GM19468 (cell line): Measurements from ENCODE around the gene ZFP92.

Experiments
- ATAC-seq: cut with Tn5 transposase; IDR thresholded peaks from one replicate; pipeline ENCODE4 v1.9.1; 2021; ENCODE audit warnings: mild to moderate bottlenecking, moderate library complexity, moderate number of reproducible peaks; ENCODE audit not compliant: unreplicated experiment; ENCODE audit errors: extremely low read depth

ZFP92 gene

DNA sequence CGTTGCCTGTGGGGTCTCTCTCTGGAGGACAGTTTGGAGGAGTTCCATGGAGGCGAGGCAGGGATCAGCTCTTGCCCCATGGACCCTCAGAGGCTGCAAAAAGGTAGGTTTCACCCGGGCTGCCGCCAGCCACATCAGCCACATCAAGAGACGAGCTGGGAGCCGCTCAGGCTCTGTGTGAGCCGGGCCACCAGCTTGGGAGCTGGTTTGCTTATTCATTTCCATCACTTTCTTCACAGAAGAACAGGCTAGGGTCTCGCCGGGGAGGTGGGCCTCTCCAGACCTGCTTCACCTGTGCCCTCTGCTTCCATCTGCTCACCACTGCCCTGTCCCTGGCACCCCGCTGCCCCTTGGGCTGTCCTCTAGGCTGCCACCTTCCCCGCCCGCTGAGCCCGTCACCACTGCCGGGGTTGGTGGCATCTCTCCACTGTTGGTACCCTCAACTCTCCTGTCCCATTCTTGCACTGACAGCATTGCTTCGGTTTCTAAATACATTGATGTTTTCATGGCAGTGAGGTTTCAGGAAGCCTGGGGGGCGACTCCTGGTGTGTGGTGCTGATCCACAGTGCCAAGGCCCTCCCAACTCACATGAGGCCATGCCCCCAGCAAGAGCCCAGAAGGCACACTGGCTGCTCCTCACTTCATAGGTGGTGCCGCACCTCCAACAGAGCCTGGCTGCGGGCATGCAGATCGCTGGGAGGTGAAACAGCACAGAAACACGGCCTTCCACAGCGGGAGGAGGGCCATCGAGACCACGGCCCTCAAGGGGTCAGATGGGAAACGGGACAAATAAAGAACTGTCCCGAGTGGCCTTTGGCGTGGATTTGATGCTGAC lies 39.1 kb downstream of the ZFP92 start:
- ATAC-seq, result no peak

GRCh38 chrX:153450949-153451277 lies 39.6 kb downstream of the ZFP92 start:
- no peak for ATAC-seq

DNA sequence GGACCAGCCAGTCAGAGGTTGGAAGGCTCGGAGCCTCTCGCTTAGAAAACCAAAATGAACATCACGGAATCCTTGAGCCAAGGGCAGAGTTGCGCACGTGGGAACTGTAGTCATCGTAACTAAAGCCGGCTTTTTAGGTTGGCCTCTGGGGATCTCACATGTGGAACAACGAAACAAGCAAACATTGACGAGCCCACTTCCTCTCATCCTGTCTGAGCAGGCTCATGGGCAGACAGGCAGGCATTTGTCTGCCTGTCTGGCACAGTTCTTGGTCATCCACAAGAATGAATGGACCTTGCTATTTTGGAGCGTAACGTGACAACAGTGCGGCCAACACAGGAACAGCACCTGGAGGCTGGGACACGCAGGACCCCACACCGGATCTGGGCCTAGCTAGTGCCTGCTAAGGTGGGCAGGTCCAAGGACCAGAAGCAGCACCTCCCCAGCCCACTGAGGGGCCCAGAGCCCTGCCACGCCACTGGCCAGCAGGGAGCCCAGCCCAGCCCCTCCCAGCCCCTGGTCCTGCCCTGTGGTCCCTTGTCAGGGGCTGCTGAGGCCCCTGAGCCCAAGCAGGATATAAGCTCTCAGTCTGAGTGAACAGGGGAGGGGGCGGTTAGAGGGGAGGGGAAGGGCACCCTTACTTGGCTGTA lies 43.8 kb downstream of the ZFP92 start:
- ATAC-seq, result no peak

- ATAC-seq, result no peak
Observed at GRCh38 chrX:153455571-153455970, 44.3 kb downstream of the ZFP92 start.

DNA sequence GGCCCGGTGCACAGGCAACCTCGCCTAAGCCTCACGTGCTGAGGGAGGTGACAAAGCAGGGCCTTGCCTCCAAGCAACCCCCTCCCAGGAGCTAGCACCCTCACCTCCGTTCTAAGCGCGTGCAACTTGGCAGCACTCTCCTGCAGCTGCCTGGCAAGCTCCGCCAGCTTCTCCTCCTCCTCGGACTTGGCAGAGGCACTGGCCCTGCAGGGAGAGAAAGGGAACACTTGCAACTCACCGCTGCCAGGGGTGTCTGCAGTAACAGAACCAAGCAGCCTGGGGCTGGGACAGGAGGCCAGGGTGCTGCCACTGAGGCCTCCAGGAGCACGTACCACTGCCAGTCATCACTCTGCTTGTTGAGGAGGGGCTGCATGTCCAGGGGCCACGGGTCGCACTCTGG lies 44.9 kb downstream of the ZFP92 start:
- ATAC-seq, result no peak

GRCh38 chrX:153456704-153457103 lies 45.4 kb downstream of the ZFP92 start:
- ATAC-seq, result no peak

- ATAC-seq, result no peak
Observed at GRCh38 chrX:153457136-153457825, 46.0 kb downstream of the ZFP92 start.

DNA sequence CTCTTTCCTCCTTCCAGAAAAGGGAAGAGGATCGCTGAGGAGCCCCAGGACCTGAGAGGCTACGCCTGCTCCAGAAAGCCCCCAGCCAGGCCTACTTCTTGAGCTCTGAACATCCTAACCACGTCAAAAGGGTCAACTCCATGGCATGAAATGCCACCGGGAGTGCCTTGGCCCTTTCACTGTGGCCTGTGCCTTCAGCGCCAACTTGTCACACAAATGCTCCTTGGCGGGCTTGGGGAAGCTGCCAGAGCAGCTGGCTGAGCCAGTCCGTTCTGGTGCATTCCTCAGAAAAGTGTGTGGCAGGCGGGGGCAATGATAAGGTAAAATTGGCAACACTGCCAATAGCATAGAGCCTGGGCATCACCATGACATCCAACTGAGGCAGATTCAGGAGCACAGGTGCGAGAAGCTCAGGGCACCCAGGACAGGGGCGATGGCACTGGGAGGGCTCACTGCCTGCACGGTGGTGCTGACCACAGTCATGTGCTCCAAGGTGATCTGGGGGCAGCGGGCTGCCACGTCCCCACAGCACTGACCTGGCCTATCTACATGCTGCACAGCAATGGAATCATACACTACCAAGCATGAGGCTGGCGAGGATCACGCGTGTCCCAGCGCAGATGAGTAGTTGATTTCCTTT lies 46.7 kb downstream of the ZFP92 start:
- no peak for ATAC-seq

GRCh38 chrX:153458476-153458875 lies 47.2 kb downstream of the ZFP92 start:
- ATAC-seq, result no peak

- ATAC-seq, result no peak
Observed at GRCh38 chrX:153459986-153460385, 48.7 kb downstream of the ZFP92 start.

DNA sequence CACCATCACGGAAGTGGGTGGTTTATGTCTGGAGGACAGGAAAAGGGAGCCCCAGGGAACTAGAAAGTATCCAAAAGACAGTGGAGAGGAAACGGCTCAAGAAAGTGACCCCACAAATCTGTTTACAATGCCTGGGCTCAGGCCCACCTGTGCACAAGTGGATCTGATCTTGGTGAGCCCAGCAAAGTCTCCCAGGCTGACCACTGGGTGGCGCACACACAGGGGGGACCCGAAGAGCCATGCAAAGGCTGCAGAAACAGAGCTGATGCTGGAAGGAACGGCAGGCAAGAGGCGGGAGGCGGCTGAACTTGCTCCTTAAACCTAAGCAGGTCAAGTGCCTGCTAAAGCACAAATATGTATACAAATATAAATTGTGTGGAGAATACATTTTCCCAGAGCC lies 49.6 kb downstream of the ZFP92 start:
- no peak for ATAC-seq
